Stromal cell of bone marrow (primary cell): Measurements from ENCODE around the gene PACSIN2.
"Not testable (repeated sequence)": the region's sequence is repeated elsewhere in the genome, so short reads cannot be mapped to it uniquely, and the experiment has no call there.

ENCODE experiments used
- DNase-seq: peaks from one replicate; pipeline ENCODE4 v3.0.0-alpha.2; 2012; ENCODE audit warnings: low read depth

Gene PACSIN2

DNA sequence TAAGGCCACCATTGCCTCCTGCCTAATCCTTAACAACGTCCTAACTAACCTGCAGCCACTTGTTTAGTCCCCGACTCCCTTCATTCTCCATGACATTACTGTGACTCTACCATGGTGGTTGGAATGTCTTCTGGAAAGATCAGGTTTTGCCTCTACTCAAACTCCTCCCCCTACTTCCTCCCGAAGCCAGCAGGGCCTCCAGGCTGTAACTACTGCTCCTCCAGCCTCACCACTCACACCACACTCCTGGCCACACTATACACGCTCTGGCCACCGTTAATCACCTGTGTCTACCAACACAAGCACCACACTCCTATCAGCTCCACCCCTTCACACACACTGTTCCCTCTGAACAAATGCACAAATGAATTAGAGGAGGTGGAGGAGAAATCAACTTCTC is 69.2 kb downstream of the PACSIN2 start:
- no peak for DNase-seq

DNA sequence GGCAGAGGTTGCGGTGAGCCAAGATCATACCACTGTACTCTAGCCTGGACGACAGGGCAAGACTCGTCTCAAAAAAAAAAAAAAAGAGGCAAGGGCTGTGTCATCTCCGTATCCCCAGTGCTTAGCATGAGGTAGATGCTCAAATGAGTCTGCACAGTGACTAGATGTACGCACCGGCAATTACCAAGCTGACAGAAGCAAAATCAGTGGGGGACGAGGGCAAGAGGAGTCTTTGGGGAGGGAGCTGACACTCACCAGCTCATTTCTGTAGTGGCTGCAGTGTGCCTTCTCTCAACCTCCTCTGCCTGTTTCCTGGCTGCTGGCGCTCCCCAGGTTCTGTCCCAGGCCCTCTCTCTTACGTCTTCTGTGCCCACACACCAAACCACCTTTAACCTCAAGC is 69.9 kb downstream of the PACSIN2 start:
- DNase-seq = no peak

GRCh38 chr22:42944409-42944808 is 70.5 kb downstream of the PACSIN2 start:
- DNase-seq = no peak

- DNase-seq = no peak
Observed at GRCh38 chr22:42943981-42944380, 71.0 kb downstream of the PACSIN2 start.

GRCh38 chr22:42942351-42942750 is 72.6 kb downstream of the PACSIN2 start:
- no peak for DNase-seq

DNA sequence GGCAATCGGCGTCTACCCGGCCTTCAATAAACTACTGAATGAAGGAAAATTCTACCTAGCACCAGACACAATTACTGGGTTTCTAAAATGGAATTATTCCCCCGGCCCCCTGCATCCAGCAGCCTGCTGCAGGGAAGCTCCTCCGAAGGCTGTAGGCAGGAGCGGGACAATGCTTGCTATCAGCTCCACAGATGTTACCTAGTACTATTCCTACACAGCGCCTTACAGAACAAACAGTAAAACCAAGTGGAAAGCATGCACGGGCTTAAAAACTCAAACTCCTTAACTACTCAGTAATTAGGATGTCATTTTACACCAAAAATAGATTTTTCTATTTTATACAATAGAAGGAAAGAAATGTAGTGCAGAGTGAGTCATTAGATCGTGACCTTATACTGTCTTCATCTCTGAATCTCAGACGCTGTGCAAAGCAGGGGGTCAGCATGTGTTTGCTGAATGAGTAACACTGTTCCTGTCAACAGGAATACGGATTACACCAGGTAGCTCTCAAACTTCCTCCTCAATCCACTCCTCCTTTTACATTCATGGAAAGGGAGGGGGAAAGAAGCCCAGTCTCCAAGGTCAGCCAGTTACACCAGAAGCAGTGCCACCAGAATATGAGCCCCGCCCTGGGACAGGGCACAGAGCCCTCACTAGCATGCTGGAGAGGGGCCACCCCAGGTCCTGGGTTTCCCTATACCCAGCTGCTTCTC is 74.9 kb downstream of the PACSIN2 start:
- DNase-seq = peak; percentile 59

DNA sequence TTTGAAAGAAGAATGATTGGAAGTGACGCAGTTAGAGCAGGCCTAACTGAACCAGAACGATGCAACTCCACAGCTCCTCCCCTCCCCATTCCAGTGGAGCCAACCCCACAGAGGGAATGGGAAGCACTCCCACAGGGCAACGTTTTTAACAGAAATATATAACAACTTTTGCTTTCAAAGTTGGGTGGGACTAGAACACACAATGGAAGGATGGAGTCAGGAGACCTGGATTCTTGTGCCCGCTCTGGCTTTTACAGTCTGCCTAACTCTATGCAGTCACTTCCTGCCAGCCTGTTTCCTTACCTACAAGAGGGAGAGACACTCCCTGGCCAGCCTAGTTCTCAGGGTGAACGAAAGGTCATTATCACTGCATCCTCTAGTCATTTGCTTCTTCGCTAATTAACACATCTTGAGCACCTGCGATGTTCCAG is 75.5 kb downstream of the PACSIN2 start:
- DNase-seq = no peak

- DNase-seq = no peak
Observed at GRCh38 chr22:42938976-42939375, 76.0 kb downstream of the PACSIN2 start.

DNA sequence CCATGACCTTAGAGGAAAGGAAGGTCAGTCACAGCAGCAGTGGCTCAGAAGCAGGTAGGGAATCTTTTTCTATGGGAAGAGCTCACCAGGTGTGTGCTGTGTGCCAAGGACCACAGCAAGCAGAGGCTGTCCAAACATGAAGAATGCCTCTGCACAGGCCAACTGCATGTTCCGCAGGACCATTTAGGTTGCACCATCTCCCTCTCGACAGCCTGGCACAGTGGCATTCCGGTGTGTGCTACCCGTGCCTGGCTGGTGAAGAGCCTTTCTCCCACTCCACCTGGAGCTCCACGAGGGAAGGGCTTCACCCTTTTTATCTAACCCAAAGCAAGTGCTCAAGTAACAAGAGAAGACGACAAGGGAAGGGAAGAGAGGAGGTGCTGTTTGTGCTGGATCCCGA is 76.5 kb downstream of the PACSIN2 start:
- no peak for DNase-seq

DNA sequence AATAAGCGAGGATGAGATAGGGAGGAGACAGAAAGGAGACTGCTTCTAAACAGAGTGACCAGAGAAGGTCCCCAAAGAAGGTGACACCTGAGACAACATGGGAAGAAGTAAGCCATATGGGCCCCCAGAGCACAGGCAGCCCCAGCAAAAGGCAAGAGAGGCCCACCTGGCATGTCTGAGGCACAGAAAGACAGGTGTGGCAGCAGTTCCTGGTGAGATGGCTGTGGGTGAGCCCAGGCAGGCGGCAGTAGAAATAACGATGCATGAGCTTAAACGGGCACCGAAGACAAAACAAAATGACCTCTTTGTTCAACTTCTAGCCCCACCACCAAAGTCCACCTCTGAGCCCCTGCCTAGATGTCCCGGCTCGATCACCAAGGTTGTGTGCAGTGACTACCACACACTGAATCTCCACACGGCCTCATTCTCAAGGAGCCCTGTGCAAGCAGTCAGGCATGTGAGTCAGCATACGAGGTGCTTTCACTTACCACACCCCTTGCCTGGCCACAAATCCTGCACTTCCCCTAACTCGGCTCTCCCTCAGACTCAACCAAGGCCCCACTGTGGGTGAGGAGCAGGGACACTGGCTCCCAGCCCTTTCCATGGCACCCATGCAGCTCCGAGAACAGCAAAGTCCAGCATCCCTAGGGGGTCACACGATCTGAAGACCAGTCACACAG is 77.6 kb downstream of the PACSIN2 start:
- peak; percentile 75 for DNase-seq

DNA sequence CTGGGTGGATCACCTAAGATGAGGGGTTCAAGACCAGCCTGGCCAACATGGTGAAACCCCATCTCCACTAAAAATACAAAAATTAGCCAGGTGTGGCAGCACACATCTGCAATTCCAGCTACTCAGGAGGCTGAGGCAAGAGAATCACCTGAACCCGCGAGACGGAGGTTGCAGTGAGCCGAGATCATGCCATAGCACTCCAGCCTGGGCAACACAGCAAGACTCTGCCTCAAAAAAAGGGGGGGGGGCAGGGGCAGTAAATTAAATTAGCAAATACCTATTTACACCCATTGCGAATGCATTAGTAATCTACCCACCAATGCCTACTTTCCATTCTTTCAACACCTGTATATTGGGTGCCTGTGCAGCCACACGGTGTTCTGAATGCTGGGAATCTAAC is 78.3 kb downstream of the PACSIN2 start:
- not testable (repeated sequence) for DNase-seq

- no peak for DNase-seq
Observed at GRCh38 chr22:42934338-42934737, 80.6 kb downstream of the PACSIN2 start.

GRCh38 chr22:42933485-42934091 is 81.4 kb downstream of the PACSIN2 start:
- peak; percentile 97 for DNase-seq

DNA sequence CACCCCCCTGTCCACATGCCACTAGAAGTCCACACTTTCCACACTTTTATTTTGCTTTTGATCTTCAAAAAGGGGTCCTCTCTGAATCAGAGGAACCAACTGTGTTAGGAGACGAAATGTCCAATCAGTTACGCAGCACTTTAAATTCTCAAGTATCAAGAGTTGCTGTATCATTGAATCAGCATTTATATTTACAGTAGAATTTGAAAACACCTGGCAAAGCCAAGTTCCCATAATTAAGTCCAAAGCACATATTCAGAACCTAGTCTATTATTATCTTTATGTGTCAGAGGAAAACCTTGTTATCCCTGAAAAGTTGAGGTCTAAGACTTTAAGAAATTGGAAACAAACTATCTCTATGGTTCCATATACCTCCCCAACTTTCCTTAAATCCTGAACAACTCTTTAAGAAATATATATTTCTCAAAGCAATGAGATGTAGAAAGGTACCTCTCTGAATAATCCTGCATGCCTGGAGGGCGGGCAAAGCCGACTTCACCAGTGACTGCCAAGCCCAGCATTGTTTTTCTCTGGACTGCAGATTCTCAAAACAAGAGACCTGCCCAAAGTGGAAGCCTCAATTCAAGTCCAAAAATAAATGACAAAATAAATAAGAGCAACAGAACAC is 82.0 kb downstream of the PACSIN2 start:
- DNase-seq = no peak

DNA sequence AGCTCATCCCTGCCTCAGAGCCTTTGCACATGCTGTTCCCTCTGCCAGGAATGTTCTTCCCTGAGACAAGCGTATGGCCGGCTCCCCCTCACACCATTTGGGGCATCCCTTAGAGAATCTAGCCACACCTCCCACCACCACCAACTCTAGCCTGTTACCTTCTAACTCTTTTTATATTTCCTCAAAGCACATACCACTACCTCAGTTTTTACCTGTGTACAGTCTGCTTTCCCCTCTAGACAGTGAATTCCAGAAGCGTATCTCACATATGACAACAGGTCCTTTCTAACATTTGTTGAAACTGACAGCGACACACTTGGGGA is 82.8 kb downstream of the PACSIN2 start:
- DNase-seq = no peak

DNA sequence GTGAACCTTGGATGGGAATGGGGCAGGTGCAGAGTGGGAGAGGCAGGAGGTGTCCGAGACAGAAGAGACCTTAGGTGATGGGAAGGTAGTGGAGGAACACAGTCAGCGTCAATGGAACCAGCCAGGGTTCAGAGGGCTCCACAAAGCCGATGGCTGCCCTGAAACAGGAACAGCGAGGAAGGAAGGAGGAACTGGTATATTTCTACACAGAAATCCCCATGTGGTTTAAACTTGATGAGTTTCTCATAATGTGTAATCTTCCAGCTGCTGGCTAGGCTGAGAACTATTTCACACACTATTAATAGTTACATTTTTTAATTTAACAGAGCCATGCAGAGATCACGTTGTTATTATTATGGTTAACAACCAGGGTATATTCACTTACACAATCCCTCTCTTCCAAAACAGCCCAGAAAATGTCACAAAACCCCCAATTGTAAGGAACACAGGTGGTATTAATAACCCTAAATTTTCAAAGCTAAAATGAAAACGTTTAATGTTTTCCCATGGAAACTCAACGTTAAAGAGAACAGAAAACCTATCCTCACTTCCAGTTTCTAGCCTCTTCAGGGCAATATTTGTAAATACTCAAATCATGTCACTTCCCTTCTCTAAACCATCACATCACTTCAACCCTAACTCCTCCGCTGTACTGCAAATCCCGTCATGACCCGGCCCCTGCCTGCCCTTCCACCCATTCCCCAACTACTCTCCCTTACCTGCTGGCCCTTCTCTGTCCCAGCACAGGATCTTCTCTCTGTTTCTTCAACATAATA is 83.3 kb downstream of the PACSIN2 start:
- DNase-seq = no peak

DNA sequence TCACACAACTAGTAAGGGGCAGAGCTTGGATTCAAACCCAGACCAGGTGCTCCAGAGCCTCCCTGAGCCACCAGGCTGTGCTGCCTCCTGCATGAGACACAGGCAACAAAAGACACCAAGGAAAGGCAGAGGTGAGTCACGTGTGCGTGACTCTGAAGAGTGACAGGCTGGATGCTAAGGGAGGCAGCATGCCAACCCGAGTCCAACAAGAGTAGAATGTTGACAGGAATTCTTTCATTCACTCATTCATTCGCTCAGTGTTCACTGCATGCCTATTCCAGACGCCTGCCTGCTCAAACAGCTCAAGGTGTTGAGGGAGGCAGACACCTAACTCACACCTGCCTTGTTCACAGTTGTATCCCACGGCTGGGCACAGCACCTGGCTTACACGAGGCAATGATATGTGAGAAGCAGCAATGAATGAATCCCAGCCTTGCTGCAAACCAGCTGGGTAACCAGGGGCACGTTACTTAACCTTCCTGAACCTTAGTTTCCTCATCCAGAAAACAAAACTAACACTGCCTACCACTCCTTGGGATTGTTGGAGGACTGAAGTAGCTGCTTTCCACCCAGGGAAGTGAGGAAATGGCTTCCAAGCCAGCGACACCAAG is 84.0 kb downstream of the PACSIN2 start:
- DNase-seq = no peak

- no peak for DNase-seq
Observed at GRCh38 chr22:42929838-42930155, 85.2 kb downstream of the PACSIN2 start.

DNA sequence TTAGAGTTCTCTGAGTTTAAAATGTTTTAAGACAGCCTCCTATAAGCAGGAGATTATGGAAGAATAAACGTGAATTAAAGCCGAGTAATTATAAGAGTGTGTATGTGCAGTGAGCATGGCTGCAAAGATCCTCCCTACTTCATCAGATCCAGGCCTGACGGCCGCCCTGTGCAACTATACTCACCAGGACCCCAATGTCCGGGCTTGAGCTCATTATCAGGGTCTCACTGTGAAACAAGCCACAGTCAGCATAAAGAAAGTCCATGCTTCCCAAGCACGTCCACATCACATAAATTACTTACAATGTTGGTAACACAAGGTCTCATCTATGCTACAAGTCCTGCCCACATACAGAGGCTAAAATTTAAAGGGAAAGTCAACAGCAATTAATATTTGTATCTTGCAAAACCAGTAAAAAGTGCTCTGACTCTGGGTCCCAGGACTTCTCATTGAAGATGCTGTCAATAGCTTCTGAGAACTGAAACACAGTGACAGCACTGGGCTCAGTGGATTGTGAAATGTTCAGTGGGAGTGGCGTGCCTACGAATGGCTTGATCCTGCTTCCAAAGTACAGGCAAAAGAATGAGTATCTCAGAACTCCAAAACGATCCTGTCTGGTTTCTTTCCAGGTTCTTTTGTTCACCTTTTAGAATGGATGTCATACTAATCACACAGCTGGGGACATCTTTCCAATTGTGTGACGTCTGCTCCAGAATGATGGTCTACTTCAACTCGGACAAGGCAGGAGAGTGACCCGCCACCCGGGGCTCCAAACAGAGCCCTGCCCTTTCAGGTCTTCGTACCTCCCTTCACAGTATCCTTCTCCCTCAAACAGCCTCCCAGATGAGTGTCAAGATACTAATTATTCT is 85.7 kb downstream of the PACSIN2 start:
- DNase-seq = no peak

DNA sequence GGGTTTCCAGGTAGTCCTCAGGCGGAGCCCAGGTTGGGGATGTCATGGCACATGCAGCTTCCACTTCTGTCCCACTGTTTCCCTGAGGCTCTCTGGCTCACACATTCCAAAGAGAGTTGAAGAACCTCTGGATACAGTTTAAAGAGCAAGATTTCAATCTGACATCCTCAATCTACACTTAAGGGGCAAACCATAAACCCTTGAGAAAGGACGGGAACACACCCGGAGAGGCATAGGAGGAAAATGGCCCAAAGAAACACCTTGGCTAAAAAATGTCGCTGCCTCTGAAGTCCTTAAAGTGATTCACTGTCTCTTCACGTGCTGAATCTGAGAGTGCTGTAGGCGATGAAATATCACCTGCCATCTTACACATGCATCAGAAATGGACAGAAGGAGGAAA is 87.0 kb downstream of the PACSIN2 start:
- no peak for DNase-seq

- DNase-seq = no peak
Observed at GRCh38 chr22:42926768-42927167, 88.2 kb downstream of the PACSIN2 start.
